ELF-1 (cell line): ENCODE data around the gene SULF2.
"Not testable (repeated sequence)": the region's sequence is repeated elsewhere in the genome, so short reads cannot be mapped to it uniquely, and the experiment has no call there.

Source experiments
- DNase-seq: peaks from one replicate; pipeline ENCODE4 v3.0.0-alpha.2; 2016; ENCODE audit warnings: low read depth, low spot score

The SULF2 gene

DNA sequence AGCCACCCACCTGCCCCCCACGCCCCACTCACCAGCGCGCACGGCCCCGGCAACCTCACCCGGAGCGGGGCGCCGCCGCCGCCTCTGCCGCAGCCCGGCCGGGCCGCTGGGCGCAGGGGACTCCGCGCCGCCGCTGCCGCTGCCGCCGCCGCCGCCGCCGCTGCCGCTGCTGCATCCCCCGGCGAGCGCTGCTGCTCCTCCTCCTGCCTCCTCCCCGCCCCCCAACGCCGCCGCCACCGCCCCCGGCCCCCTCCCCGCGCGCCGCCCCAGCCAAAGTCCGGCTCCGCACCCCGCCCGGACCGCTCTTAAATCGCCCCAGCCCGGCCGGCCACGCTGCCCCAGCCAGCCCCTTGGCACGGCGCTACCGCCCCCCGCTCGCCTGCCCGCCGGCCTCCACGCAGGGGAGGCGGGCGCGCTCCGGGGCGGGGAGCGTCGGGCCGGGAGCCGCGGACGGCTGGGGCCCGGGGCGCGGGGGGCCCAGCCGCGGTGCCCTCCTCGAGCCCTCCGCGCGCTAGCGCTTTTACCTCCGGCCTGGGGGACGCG, at the start of gene SULF2:
Gene SULF2 (minus strand): TSS at position 171 of the 543 bp plus-strand sequence. CDS start 28,118 bp downstream, outside the sequence.
- DNase-seq = no peak

GRCh38 chr20:47831675-47832074, 46.4 kb upstream of the SULF2 start:
- not testable (repeated sequence) for DNase-seq

DNA sequence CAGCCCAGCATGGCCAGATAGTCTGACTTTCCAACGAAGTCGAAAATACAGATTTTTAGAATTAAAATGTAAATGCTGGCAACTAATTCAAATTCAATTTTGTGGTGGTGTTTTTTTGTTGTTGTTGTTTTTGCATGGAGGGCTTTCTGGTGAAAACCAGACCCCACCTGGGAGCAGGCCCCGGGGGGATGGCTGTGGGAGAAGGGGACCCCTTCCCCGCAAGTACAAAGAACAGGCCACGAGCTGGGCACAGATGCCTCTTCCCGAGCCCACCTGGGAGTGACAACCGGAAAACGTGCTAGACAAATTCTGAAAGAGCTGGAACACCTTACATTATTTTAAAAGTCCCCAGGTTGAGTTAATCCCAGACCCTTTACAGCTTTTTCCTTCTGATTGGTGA, 41.4 kb upstream of the SULF2 start:
- not testable (repeated sequence) for DNase-seq

GRCh38 chr20:47826006-47826405, 40.7 kb upstream of the SULF2 start:
- DNase-seq = not testable (repeated sequence)

DNA sequence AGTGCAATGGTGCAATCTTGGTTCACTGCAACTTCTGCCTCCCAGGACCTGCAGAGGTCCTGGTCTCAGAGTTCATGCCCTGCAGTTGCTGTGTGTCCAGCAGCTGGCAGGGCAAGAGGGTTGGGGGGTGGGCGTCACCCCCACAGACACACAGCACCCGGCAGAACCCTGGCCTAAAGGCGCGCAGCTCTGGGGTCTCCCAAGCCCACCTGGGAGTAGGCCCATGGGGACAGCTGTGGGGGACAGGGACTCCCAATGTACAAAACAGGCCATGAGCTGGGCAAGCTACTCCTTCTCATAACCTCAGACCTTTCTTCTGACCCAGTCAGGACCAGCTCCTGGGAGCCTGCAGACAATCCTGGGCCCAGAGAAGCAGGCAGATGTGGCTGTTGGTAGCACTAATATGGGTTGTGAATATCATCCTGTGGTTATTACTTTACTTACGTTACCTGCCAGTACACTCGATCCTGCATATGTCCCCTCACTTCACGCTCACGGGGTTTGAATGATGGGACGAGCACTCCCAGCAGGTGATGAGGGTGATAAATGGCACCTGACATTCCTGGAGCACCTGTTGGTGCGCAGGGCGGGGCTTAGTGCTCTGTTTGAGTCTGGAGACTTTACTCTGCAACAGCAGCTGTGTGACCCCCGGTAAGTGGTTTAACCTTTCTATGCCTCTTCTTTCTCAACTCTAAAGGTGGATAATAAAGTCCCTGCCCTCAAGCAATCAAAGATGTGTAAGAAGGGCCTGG, 39.9 kb upstream of the SULF2 start:
- DNase-seq = no peak

DNA sequence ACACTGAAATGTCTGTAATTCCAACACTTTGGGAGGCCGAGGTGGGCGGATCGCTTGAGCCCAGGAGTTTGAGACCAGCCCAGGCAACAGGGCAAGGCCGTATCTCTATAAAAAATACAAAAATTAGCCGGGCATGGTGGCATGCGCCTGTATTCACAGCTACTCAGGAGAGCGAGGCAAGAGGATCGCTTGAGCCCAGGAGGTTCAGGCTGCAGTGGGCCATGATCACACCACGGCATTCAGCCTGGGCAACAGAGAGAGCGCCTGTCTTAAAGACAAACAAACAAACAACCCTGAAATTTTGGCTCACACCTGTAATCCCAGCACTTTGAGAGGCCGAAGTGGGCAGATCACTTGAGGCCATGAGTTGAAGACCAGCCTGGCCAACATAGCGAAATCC, 38.7 kb upstream of the SULF2 start:
- not testable (repeated sequence) for DNase-seq

DNA sequence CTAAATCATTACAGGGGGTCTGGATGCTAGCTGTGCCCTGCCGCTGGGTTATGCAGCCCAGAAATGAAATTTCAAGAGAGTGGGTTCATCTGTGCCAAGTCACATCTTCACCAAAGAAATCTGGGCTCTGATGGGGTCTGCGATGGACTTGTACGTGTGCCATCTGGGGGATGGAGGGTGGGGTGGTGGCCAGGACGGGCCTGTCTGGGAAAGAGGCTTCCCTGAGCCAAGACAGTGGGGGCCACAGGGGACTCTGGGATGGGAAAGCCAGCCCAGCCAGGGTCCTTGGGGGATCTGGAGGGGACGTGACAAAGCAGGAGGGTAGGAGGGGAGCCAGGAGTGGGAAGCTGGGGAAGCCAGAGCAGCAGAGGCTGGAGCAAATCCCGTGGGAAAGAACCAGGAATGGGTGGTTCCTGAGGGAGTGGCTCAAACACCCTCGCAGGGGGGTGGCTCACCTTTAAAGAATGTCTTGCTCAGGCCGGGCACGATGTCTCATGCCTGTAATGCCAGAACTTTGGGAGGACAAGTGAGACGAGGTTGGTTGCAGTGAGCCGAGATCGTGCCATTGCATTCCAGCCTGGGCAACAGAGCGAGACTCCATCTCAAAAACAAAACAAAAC, 36.3 kb upstream of the SULF2 start:
- DNase-seq = peak; percentile 39

GRCh38 chr20:47818996-47819609, 33.8 kb upstream of the SULF2 start:
- DNase-seq = no peak

DNA sequence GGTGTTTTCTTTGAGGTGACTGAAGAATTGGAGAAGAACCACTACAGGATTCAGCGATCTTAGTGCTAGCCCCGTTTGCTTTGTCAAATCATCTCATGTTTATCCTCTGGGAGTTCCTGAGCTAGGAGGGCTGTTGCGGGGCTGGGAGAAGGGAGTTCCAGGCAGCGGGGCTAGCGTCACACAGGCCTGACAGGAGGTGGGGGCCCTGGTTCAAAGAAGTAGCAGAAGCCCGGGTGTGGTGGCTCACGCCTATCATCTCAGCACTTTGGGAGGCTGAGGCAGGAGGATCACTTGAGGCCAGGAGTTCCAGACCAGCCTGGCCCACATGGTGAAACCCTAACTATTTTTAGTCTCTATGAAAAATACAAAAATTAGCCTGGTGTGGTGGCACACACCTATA, 33.2 kb upstream of the SULF2 start:
- no peak for DNase-seq

DNA sequence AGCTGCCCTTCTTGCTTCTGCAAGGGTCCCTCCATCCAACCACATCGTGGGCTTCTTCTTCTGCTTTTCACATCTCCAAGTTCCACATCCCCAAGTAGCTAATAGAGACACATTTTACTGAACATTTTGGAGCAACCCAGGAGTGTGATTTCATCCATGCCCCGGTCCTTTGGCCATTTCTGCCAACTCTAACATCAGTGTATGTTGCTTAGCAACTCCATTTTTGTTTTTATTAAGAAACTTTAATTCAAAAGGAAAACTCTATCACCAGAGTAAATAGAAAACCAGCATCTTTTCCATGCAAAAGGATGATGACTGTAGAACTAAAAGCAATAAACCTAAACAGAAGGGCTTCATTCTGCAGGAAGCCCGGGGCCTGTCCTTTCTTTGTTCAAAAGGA, 32.7 kb upstream of the SULF2 start:
- no peak for DNase-seq

DNA sequence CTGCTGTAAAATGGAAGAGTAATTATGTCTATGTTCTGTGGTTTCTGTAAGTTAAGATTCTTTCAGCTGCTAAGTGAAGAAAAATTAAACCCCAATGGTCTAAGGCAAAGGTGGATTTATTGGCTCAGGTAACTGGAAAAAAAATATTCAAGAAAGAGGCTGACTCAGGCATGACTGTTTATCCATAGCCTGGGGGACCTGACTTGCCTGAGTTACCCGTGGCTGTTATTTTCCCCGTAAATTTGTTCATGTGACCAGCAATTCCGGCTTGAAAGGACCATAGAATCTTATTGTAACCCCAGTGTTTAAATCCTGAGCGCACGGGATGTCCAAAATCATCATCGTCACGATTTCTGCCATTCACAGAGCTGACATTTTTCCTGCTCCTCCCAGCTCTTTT, 32.3 kb upstream of the SULF2 start:
- DNase-seq = no peak

- DNase-seq = no peak
Observed at GRCh38 chr20:47816487-47817451, 31.5 kb upstream of the SULF2 start.

GRCh38 chr20:47815866-47816265, 30.6 kb upstream of the SULF2 start:
- no peak for DNase-seq

DNA sequence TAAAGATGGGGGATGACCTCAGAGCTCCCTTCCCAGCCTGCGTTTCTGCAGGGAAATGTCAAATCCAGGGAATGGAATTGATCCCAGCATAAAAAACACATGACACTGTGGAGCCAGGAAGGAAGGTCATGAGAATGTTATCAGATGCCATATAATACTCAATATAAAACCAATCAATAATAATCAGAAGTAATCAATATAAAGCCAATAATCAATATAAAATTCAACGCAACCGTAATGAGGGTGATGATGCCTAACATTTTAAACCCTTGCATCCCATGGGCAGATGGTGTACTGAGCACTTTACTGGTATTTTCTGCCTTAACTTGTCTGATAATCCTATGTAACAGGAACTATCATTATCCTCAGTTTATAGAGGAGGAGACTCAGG, 30.1 kb upstream of the SULF2 start:
- DNase-seq = no peak

DNA sequence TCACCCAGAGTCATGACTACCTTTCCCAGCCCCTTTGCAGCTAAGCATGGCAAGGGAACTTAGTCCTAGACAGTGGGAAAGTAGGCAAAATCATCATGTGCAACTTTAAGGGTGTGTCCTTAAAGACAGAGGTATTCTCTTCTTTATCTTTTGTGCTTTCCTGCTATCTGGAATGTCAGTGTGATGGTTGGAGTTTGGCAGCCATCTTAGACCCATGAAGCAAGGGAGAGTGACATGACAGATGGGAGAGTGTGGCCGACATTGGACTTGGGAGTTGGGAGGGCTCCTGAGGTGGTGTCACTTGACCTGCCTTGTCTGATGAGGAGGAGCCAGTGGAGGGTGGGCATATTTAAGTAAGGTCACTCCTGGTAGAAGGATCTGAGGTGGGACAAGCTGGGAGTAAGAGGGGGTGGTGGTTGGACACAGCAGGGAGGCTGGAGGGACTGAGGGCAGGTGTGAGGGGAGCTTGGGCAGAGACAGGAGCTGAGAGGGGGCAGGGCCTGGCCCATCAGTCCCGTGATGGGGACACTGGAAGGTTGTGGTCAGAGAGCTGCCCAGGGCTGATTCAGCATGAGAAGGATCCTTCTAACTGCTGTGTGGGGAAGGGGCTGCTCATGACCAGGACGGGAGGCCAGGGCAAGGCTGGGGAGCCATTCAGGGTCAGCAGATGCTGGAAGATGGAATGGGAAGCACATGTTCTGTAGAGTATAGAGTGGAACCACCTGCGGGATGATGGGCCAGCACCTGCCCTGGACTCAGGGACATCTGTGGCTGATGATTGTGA, 29.5 kb upstream of the SULF2 start:
- no peak for DNase-seq

- DNase-seq = no peak
Observed at GRCh38 chr20:47810721-47811347, 25.6 kb upstream of the SULF2 start.

GRCh38 chr20:47810116-47810677, 24.9 kb upstream of the SULF2 start:
- no peak for DNase-seq

GRCh38 chr20:47809161-47809960, 24.1 kb upstream of the SULF2 start:
- DNase-seq = peak; percentile 97

DNA sequence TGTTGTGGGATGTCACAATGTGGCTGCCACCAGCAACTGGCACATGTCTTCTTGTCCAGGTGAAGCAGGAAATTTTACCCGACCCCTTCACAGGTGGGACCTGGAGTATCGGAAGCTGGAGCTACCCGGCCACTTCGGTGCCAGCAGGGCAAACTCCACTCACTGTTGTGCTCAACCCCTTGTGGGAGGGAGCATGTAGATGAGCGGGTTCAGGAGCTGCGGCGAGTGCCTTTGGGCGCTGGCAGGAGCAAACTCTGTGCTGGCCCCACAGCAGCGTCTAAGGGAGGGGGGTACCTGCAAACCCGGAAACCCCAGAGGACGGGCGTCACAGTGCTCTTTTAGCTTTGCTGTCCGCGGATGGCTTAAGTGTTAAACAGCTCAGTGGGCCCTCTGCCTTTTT, 20.7 kb upstream of the SULF2 start:
- DNase-seq = no peak
